ENCODE results near the gene RAB37.

The RAB37 gene

DNA sequence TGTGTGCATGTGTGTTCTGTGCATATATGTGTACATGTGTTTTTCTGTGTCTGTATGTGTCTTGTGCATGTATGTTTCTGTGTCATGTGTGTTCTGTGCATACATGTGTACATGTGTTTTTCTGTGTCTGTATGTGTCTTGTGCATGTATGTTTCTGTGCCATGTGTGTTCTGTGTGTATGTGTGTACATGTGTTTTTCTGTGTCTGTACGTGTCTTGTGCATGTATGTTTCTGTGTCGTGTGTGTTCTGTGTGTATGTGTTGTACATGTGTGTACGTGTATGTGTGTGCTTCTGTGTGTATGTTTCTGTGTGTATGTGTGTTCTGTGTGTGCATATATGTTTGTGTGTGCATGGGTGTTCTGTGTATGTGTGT, 8.4 kb upstream of the RAB37 start:
- no peak for DNase-seq

DNA sequence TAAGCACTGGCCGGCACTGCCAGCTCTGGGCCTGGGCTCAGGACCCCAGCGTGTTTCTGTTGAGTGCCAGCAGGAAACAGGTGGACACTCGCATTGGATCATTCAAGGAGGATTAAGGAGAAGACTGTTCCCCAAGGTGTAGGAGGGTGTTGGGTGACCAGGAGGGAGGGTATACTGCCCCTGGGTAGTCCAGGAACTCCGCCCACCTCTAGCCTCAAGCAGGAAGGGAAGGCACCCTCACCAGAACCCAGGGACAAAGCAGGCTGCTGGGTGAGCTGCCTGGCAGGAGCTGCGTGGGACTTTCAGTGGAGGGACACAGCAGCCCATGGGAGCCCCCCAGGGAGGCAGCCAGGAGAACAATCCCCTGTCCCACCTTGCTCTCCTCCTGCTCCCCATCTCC, 7.7 kb upstream of the RAB37 start:
- DNase-seq = no peak

DNA sequence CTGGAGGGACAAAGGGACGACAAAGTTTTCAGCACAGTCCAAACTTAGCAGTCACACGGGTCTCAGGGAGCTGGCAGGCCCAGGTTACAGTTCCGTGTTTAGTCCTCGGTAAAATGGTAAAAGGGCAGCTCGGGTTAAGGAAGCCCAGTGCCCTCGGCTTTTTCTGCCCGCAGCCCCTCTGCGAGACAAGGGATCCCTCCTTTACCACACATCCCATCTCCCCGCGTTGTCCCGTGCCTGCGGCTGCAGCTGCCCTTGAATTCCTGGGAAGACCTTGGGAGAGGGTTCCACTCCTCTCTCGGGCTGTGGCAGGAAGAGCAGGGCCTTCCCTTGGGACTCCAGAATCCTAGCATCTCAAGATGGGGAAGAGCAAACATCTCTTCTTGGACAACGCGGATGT, 7.2 kb upstream of the RAB37 start:
- no peak for DNase-seq

DNA sequence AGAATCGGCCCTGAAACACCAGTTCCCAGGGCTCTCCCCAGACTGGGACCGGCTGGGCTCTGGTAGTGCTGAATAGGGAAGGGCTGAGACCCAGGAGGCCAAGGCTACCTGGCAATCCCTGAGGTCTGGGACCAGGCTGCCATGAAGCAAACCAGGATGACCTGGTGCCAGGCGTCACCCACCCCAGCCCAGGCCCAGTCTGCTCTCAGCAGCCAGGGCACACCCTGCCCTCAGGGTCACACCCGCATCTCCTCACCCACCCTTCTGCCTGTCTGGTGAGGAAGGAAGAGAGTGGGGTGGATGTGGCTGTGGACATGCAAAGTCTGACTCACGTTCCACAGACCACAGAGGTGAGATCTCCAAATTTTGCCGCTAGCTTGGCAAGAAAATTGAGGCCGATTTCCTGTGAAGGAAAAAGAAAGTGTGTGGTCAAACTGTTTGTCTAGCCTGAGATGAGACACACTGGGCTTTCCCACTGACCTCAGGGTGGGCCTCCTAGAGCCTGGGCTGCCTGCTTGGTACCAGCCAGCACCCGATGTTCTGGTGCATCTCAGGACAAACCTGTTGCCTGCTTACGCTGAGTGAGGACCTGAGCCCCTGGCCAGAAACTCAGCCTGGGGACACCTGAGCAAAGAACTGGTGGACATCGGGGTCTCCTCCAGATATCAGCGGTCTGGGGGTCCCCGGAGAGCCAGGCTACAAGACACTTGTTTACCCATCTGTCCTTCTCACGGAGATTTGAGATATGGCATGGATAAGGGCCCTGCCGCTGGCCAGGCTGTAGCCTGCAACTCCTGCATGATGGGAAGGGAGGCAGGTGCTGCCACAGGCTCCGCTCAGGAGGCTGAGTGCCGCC, 6.3 kb upstream of the RAB37 start:
- peak; percentile 43 for DNase-seq

DNA sequence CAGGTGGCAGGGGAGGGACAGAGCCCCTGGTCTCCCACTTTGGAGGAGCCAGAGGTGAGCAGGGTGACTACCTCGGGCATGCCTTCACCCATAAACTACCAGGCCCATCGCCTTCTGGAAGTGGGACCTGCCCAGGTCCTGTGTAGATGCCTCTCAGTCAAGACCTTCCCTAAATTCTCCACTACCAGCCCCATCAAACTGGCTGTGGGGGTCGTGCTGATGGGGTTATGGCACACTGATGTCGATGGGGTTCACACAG, 5.8 kb upstream of the RAB37 start:
- DNase-seq = no peak

DNA sequence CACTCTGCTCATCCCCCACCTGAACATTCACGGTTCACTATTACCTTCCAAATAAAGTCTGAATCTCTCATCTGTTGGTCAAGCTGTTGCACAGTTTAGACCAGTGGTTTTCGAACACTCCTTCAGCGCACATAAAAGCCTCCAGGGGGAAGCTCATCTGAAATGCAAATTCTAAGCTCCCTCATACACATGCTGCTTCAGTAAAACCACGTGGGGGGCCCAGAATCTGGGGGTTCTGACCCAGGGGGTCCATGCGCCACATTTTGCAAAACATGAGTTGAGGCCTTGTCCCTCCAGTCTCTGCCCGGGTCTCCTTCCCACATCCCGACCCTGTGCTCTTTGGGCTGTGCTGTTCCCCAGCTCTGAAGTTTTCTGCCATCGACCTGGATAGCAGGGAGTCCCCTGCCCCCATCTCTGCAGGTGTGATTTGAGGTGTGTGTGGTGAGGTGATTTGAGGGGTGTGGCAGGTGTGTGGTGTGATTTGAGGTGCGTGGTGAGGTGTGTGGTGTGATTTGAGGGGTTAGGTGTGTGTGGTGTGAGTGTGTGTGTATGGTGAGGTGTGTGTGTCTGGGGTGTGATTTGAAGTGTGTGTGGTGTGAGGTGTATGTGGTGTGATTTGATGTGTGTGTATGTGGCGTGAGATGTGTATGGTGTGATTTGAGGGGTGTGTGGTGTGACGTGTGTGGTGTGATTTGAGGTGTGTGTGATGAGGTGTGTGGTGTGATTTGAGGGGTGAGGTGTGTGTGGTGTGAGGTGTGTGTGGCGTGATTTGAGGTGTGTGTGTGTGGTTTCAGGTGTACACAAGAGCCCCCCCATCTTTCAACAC, 4.8 kb upstream of the RAB37 start:
- DNase-seq = no peak

DNA sequence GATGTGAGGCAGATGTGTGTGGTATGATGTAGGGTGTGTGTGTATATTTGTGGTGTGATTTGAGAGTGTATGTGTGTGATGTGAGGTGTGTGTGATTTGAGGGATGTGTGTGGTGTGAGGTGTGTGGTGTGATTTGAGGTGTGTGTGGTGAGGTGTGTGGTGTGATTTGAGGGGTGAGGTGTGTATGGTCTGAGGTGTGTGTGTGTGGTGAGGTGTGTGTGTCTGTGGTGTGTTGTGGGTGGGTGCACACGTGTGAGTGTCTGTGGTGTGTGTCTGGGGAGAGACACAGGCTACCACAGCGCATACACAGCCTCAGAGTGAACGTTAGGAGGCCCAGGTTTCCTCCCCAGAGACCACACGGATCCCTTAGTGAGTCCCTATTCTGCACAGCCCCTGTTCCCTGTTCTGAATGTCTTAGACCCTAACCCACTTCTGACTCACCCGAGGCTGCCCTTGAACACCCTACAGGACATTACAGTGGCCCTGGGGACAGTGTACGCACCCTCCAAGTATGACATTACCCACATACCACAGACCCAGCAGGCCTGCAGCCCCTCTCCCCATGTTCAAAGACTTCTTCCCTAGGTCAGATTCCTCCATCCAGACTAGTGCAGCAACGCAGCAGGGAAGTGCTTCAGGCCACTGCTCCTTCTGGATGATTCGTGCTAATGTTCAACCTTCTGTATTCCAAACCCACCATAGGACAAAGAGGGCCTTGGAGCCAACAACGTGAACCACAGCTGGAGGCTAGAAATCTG, 3.5 kb upstream of the RAB37 start:
- no peak for DNase-seq

DNA sequence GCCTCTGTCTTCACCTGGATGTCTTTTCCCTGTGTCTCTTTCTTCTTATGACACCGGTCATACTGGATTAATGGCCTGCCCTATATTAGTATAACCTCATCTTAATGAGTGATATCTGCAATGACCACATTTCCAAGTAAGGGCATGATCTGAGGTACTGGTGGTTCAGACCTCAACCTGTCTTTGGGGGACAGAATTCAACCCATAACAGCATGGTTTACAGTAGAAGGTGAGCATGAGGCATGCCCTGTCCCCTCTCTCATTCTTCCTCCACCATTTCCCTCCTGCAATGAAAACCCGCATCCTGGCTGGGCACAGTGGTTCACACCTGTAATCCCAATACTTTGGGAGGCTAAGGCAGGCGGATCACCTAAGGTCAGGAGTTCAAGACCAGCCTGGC, 2.8 kb upstream of the RAB37 start:
- DNase-seq = no peak

DNA sequence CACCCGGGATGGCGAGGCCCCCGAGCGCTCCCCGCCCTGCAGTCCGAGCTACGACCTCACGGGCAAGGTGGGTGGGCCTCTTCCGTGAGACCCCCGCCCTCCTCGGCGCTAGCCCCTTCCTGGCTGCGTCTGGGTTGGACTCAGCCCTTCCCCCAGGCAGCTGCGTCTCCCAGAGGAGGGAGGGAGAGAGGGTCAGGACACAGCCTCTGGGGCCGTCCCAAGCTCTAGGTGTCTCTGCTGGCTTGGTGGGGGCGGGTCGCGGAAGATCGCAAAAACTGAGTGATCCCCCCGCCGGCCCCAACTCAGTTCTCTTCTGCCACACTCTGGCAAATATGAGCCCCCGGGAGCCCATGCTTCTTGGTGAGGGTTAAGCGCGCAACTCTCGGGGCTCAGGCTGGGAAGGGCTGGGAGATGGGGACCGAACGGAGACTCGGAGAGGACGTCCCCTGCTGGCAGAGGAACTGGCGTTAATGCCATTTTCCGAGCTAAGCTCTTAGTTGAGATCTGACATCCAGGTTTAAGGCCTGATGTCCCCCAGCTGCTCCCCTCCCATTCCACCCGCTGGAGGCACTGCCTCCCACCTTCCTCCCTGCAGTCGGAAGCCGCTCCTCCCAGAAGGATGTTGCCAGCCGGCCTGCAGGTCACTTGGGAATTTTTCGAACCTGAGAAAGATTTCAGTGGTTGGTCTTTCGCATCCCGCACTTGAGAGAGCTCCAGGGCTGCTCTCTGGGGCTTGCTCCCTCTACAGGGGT, 419 bp downstream of the RAB37 start:
- DNase-seq = peak; percentile 40

DNA sequence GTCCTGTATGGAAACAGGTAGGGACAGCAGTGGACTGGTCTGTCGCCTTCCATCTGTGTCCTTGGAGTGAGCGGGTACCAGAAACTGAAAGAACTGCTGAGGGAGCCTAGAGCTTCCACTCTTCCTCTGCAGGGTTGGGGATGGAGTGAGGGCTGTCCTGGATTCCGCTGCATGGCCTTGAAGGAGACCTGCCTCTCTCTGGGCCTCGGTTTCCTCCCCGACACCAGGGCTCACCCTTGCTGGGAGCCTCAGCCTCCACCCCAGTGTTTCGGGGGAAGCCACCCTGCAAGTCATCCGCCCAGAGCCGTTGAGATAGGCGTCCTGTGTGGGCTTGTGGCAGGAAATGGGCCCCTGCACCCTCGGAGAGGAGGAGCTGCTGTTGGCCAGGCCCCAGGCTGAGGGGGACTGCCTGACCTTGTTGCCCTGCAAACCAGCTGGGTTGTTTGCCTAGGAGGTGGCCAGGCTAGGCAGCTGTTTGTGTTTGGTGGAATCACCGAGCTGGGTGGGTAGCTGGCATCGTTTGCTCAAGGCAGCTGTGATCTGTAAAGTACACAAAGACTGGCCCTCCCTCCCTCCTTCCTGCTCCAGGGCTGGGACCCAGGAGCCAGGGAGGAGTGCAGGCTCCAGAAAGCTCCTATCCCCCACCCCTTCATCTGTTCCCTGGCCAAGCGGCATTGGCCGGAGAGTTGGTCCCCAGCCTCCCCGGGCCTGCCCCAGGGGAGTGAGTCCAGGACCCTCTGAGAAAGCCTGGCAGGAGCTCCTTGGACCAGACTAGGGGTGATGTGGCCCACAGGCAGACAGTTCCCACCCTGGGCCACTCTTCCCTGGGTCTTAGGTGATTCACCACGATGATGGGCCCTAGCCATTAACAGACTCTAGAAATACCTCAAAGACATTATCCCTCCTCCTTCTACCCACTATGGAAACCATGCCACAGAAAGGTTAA, 1.3 kb downstream of the RAB37 start:
- peak; percentile 62 for DNase-seq

DNA sequence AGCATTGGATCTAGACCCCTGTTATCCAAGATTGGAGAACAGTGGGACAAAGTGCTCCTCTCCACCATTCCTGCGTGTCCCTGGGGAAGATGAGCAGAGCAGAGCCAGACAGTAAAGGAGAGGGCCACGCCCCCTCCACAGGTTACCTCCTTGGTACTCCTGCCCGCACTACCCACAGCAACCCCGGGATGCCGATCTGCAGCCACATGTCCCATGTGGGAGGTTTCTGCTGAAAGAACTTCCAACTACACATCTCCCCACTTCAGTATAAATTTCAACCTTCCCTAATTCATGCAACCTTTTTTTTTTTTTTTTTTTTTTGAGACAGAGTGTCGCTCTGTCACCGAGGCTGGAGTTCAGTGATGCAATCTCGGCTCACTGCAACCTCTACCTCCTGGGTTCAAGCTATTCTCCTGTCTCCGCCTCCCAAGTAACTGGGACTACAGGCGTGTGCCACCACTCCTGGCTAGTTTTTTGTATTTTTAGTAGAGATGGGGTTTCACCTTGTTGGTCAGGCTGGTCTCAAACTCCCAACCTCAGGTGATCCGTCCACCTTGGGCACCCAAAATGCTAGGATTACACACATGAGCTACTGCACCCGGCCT, 2.3 kb downstream of the RAB37 start:
- no peak for DNase-seq

DNA sequence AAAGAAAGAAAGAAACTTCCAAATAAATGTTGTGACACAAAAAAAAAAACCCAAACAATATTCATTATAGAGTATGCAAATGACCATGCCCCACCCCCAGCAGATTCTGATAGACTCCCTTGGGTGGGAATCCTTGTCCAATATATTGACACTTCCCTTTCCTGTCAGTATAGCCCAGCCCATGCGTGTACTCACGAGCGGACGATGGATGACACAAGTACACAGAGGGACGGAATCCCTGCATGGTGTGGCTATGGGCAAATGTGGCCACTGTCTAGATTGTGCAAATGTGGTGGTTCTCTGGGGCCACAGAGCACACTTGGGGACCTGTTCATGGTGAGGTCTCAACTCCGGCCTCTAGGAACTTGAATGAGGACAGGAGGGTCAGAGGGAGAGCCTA, 3.1 kb downstream of the RAB37 start:
- DNase-seq = no peak

DNA sequence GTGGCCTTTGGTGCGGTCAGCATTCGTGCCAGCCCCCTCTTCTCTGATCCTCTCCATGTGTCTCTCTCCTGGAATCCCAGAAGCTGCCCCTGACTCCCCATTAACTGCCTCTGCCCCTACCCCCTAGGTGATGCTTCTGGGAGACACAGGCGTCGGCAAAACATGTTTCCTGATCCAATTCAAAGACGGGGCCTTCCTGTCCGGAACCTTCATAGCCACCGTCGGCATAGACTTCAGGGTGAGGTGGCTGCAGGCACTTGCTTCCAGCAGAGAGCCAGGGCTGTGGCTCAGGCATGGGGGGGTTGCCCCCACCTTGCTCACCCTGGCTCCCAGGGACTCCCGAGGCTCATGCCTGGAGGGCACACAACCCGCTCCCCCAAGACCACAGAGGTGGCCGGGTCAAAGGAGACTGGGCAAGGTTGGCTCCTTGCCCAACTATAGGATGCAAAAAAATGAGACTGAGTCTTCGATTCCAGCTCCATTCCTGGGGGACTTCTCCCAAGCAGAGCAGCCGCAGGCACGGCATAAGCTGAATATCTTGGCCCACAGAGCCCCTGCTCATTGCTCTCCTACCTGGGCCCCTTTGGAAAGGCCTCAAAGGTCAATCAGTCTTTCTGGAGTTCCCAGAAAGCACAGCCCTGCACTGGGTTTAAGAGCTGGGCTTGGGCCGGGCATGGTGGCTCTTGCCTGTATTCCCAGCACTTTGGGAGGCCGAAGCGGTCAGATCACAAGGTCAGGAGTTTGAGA, 3.8 kb downstream of the RAB37 start:
- DNase-seq = no peak

DNA sequence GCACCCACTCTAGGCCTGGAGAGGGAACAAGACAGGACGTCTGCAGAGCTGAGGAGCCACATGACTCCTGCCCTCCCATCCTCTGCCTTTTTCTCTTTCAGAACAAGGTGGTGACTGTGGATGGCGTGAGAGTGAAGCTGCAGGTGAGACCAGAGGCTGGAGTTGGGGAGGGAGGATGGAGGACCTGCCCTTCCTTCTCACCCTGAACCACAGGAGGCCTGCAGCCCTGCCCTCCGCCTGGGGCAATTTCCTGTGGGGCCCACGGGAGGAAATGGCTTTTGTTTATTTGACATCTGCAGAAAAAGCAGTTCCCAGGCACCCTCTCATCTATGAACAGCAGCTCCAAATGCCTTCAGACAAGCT, 5.1 kb downstream of the RAB37 start:
- no peak for DNase-seq

DNA sequence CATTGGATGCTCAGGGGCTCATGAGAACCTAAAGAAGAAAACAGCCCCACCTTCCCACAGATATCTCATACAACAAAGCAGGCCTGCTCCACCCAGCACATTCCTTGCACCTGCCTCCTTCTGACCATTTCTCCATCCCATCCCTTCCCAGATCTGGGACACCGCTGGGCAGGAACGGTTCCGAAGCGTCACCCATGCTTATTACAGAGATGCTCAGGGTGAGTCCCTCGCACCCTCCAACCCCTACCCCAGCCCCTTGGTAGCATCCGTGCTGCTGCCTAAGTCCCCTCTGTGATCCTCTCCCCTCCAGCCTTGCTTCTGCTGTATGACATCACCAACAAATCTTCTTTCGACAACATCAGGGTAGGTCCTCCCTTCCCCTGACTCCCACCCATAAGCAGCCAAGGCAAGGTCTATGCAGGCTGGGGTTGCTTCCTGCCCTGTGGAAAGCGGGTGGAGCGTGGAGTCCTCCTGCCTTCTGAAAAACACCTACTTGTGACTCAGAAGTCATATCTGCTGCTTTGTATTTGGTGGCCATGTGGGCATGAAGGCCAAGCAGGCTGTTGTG, 6.0 kb downstream of the RAB37 start:
- DNase-seq = no peak

DNA sequence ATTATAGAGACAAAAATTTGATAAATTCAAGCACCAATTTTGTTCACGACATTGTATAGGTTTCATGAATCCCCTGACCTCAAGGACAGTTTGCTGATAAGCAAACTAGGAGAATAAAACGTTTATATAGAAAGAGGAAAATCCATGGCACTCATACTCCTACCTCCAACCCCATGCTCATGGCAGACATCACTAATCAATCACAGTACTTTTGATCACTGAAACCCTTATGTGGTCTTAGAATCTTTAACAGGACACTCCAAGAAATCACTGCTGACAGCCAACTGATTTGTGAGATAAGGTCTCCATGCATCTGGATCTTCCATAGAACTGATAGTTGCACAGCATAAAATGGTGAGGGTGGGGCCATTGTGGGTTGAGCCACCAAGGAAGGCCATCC, 6.7 kb downstream of the RAB37 start:
- DNase-seq = no peak

DNA sequence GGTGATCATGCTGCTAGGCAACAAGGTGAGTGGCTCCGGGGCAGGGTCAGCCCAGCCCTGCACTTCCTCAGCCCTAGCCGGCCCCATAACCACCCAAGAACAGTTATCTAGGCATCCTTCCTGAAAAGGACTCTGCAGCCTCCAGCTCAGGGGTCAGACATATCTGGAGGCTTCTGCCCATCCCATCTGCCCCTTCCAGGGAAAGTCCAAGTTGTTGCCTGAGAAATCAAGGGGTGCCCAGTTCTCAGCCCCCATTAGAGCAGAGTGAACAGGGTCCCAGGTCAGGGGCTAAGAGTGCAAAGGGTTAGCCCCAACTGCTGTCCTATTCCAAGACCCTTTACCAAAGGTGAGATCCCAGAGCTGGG, 7.3 kb downstream of the RAB37 start:
- DNase-seq = no peak

DNA sequence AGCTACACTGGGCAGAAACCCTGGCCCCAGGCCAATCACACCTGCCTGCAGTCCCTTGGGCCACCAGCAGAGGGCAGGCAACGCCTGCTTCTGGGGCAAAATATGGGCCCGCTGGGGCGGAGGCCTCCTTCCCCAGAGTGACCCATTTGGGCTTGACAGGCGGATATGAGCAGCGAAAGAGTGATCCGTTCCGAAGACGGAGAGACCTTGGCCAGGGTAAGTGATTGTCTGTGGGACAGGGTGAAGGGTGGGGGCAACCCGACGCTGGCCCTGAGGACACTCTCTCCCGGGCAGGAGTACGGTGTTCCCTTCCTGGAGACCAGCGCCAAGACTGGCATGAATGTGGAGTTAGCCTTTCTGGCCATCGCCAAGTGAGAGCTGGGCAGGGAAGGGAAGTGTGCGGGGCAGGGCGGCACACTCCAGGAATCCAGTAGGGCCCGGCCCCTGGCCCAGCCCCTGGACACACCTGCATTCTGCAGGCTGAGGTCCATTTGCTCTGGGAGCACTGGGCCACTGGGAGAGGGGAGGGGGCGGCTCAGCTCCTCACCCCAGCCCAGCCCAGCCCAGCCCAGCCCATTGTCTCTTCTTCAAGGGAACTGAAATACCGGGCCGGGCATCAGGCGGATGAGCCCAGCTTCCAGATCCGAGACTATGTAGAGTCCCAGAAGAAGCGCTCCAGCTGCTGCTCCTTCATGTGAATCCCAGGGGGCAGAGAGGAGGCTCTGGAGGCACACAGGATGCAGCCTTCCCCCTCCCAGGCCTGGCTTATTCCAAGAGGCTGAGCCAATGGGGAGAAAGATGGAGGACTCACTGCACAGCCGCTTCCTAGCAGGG, 7.9 kb downstream of the RAB37 start:
- DNase-seq = peak; percentile 86

DNA sequence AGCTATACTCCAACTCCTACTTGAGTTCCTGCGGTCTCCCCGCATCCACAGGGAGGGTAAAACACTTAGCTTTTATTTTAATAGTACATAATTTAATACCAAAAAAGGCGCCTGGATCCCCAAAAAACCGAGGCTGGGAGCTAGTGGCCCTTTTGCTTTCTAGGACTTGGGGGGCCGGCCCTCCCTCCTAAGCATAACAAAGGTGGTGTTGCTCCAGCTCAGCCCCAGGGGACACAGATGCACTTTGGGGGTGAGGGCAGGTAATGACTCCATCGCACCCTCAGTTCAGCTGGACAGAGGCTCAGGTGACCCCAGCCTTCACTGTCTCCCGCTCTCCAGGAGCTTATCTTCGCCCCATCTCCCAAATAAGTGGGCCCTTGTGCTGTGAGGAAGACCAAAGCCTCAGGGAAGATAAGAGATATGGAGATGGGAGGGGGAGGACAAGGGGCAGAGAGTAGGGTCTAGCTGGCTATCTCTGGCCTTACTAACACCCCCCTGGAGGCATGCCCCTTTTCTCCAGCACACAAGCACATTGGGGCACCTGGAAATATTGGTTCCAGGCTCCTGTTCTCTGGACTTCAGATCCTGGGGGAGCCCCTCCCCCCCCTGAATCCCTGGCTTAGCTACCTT, 8.6 kb downstream of the RAB37 start:
- no peak for DNase-seq

All from T-helper 9 cell (primary cell).